Bronchial epithelial cell (primary cell): ENCODE results near the gene MEA1. TPM values are rescaled to one million over a fixed set of nuclear protein-coding genes. Genes with fewer than 3 reads are reported as not detected.

Experiments used
- DNase-seq: peaks from one replicate; pipeline ENCODE4 v3.0.0-alpha.2; 2010; ENCODE audit warnings: low read depth
- FAIRE-seq: peaks from 2 replicates; lab custom pipeline; 2011; peaks lifted over from hg19 to GRCh38; lab: Jason Lieb, UNC
- H3K27me3 ChIP-seq: 2 replicates; pipeline ENCODE4 v1.5.1; 2011; ENCODE audit warnings: low read length; ENCODE audit not compliant: control insufficient read depth, insufficient read depth
- H3K36me3 ChIP-seq: 2 replicates; pipeline ENCODE4 v1.5.1; 2011; ENCODE audit warnings: low read length; ENCODE audit not compliant: control insufficient read depth, insufficient read depth
- H3K4me3 ChIP-seq: 2 replicates; pipeline ENCODE4 v1.5.1; 2011; ENCODE audit warnings: mild to moderate bottlenecking, low read depth, low read length, control low read depth
- CTCF ChIP-seq: IDR thresholded peaks from 2 replicates; pipeline ENCODE4 v1.5.1; 2011; ENCODE audit warnings: mild to moderate bottlenecking, moderate library complexity, low read length, control low read depth, inconsistent platforms; ENCODE audit not compliant: insufficient read depth, severe bottlenecking
- total RNA-seq: library from RNA; depleted of rRNA; stranded (reverse); fragments of >200 nt; gene quantifications from 2 replicates; pipeline ENCODE4 v1.2.1, GENCODE V29; 2014

The MEA1 gene
- total RNA-seq, 1 donor from 2014 or later = 62.4 TPM

GRCh38 chr6:43020052-43020705 lies 6.4 kb upstream of the MEA1 start:
- no peak for TF ChIP-seq CTCF
- Histone ChIP-seq H3K4me3 (no peak overlapping the region), H3K27me3 (no peaks in the 10 kb centered on the region), H3K36me3 (peaks cover 21% of the 10 kb centered on the region)
- DNase-seq (no peak), FAIRE-seq (no peak)

- TF ChIP-seq CTCF = no peak
- H3K36me3 ChIP-seq = peaks cover 16% of the 10 kb centered on the region
- no peaks in the 10 kb centered on the region for H3K27me3 ChIP-seq
- DNase-seq = no peak
- H3K4me3 ChIP-seq = no peak overlapping the region
- no peak for FAIRE-seq
Observed at GRCh38 chr6:43019152-43019551, 5.4 kb upstream of the MEA1 start.

- H3K36me3 ChIP-seq = peaks cover 20% of the 10 kb centered on the region
- no peak overlapping the region for H3K4me3 ChIP-seq
- FAIRE-seq = no peak
Observed at GRCh38 chr6:43016943-43017334, 3.2 kb upstream of the MEA1 start.

GRCh38 chr6:43016176-43016942 lies 2.6 kb upstream of the MEA1 start:
- Histone ChIP-seq H3K36me3 (peaks cover 24% of the 10 kb centered on the region), H3K27me3 (no peaks in the 10 kb centered on the region), H3K4me3 (no peak overlapping the region)
- TF ChIP-seq CTCF = no peak
- DNase-seq = no peak
- no peak for FAIRE-seq

More at GRCh38 chr6:43016943-43017334, 3.2 kb upstream of the MEA1 start:
- no peak for DNase-seq
- no peaks in the 10 kb centered on the region for H3K27me3 ChIP-seq
- no peak for TF ChIP-seq CTCF

GRCh38 chr6:43014434-43014909 lies 726 bp upstream of the MEA1 start:
- TF ChIP-seq CTCF = no peak
- FAIRE-seq = no peak

More at GRCh38 chr6:43014434-43014909, 726 bp upstream of the MEA1 start:
- no peak for DNase-seq
- H3K4me3 ChIP-seq = peak overlapping the region; percentile 70
- H3K27me3 ChIP-seq = no peaks in the 10 kb centered on the region
- H3K36me3 ChIP-seq = peaks cover 30% of the 10 kb centered on the region
